ENCODE measurements around the gene OR5D18. TPM values are rescaled to one million over a fixed set of nuclear protein-coding genes. Genes with fewer than 3 reads are reported as not detected.

The OR5D18 gene
- total RNA-seq, 2 experiments from 2014 or later: not detected

Other genes with a start within 250 kb of the OR5D18 start
- gene OR4C16, start 247.5 kb upstream of the OR5D18 start, total RNA-seq: not detected
- gene OR4C11, start 212.0 kb upstream of the OR5D18 start, total RNA-seq: not detected
- not detected for gene OR4P4, start 184.5 kb upstream of the OR5D18 start, total RNA-seq
- not detected for gene OR4S2, start 171.3 kb upstream of the OR5D18 start, total RNA-seq
- gene OR4C6, start 157.4 kb upstream of the OR5D18 start, total RNA-seq: not detected
- gene OR5D13, start 46.2 kb upstream of the OR5D18 start, total RNA-seq: not detected
- not detected for gene OR5D14, start 24.1 kb upstream of the OR5D18 start, total RNA-seq
- gene OR5L1, start 8.3 kb upstream of the OR5D18 start, total RNA-seq: not detected
- gene OR5L2, start 7.6 kb downstream of the OR5D18 start, total RNA-seq: not detected
- gene OR5D16, start 19.1 kb downstream of the OR5D18 start, total RNA-seq: not detected
- gene TRIM51, start 63.7 kb downstream of the OR5D18 start, total RNA-seq: not detected
- gene OR5W2, start 95.0 kb downstream of the OR5D18 start, total RNA-seq: not detected
- not detected for gene OR5I1, start 116.8 kb downstream of the OR5D18 start, total RNA-seq
- gene OR10AG1, start 150.3 kb downstream of the OR5D18 start, total RNA-seq: not detected
- gene OR5F1, start 175.0 kb downstream of the OR5D18 start, total RNA-seq: not detected
- not detected for gene OR5AS1, start 208.0 kb downstream of the OR5D18 start, total RNA-seq